ENCODE results near the gene ELP2.

Gene ELP2

DNA sequence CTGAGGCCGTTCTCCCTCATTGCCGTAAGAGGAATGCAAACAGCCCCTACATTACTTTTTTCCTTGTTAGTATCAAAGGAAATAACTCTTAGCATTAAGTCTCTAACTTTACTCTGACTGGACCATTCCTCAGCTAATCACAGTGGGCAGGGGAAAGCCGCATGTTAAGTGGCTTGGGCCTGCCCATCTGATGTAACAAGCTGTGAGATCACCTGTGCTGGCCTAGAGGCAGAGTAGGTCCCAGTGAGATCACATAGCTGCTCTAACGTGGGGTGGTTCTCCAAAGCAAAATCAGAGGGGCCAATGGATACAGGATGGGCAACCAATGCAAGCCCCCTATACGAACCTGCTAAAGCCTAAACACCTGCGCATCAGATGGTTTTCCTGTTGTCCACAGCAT is 51.7 kb downstream of the ELP2 start:
- H3K27me3 ChIP-seq (replicated peaks; ENCODE audit: control insufficient read depth, insufficient read depth, low read length) = no peaks in the 10 kb centered on the region
- TF ChIP-seq, protein P1, sequence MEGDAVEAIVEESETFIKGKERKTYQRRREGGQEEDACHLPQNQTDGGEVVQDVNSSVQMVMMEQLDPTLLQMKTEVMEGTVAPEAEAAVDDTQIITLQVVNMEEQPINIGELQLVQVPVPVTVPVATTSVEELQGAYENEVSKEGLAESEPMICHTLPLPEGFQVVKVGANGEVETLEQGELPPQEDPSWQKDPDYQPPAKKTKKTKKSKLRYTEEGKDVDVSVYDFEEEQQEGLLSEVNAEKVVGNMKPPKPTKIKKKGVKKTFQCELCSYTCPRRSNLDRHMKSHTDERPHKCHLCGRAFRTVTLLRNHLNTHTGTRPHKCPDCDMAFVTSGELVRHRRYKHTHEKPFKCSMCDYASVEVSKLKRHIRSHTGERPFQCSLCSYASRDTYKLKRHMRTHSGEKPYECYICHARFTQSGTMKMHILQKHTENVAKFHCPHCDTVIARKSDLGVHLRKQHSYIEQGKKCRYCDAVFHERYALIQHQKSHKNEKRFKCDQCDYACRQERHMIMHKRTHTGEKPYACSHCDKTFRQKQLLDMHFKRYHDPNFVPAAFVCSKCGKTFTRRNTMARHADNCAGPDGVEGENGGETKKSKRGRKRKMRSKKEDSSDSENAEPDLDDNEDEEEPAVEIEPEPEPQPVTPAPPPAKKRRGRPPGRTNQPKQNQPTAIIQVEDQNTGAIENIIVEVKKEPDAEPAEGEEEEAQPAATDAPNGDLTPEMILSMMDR (IDR thresholded peaks at IDR 0.05; ENCODE audit: insufficient read depth, low read length, poor library complexity, severe bottlenecking) = no peak
- H3K4me3 ChIP-seq (replicated peaks; ENCODE audit: low read depth, low read length) = no peak overlapping the region
- no peak for DNase-seq (ENCODE audit: extremely low read depth, insufficient read length)
- H3K36me3 ChIP-seq (ENCODE audit: control insufficient read depth, insufficient read depth, low read length) = peaks cover 2% of the 10 kb centered on the region

DNA sequence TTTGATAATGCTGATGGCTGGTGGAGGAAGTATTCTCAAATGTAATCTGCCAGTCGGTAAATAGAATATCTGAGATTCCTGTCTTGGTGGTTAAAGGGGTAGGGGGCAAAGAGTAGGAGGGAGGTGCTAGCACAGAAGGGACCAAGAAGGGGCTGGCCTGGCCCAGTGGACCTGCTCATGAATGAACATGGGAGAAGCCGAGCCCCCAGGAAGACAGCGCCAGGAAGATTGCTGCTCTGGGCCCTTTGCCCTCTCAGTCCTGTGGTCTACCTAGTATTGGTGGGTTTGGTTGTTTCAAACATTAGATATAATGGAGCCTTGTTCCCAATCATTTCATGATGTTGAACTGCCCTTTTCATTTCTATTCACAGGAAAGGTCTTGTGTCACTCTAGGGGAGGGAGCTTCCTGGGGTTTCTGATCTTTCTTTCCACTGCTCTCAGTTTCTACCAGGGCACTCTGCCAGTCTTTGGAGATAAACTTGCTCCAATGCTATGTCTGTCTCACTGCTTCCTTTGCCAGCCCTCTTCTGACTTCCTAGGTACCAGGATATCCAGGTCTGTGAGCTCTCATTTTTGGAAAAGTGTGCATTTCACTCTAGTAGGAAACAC is 52.3 kb downstream of the ELP2 start:
- H3K4me3 ChIP-seq (replicated peaks; ENCODE audit: low read depth, low read length) = no peak overlapping the region
- DNase-seq (ENCODE audit: extremely low read depth, insufficient read length) = no peak
- no peaks in the 10 kb centered on the region for H3K27me3 ChIP-seq (replicated peaks; ENCODE audit: control insufficient read depth, insufficient read depth, low read length)
- H3K36me3 ChIP-seq (ENCODE audit: control insufficient read depth, insufficient read depth, low read length) = peaks cover 2% of the 10 kb centered on the region
- TF ChIP-seq, protein P1 (IDR thresholded peaks at IDR 0.05; ENCODE audit: insufficient read depth, low read length, poor library complexity, severe bottlenecking) = no peak

DNA sequence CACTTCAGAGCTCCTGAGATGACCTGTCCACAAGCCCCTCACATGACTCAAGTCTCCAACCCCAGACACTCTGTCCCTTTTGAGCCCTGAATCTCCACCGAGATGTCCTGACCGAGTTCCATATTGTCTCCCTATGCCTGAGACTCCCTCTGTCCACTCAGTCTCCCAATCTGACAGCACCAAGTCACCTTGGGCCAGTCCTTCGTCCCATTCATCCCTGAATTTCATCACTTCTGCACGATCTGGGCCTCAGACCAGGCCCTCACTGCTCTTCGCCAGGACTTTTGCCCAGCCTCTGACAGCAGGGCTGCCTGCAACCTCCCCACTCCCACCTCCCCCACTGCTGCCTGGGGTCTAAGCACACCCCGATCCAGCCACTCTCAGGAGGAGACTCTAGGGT is 53.3 kb downstream of the ELP2 start:
- TF ChIP-seq, protein P1 (IDR thresholded peaks at IDR 0.05; ENCODE audit: insufficient read depth, low read length, poor library complexity, severe bottlenecking) = no peak
- DNase-seq (ENCODE audit: extremely low read depth, insufficient read length) = no peak

DNA sequence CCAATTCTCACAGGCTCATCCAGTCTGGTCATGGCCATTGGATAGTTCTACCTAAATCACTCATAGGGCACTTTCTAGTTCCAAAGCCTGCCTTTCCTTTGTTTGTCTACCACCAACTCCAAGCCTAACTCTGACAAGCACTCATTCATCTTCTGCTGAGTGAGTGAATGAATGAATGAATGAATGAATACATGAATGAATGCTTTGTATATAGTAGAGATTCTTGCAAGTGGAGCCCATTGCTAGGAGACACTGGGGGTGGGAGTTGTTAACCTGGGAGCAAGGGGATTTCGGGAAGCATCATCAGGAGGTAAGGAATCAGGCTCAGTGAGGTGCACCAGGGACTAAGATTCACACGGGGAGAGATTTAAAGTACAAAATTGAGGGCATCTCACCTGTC is 54.3 kb downstream of the ELP2 start:
- H3K27me3 ChIP-seq (replicated peaks; ENCODE audit: control insufficient read depth, insufficient read depth, low read length) = no peaks in the 10 kb centered on the region
- H3K4me3 ChIP-seq (replicated peaks; ENCODE audit: low read depth, low read length) = no peak overlapping the region
- TF ChIP-seq, protein P1 (IDR thresholded peaks at IDR 0.05; ENCODE audit: insufficient read depth, low read length, poor library complexity, severe bottlenecking) = no peak
- DNase-seq (ENCODE audit: extremely low read depth, insufficient read length) = no peak
- no peaks in the 10 kb centered on the region for H3K36me3 ChIP-seq (ENCODE audit: control insufficient read depth, insufficient read depth, low read length)

More for the DNA sequence above, 53.3 kb downstream of the ELP2 start:
- peaks cover under 1% of the 10 kb centered on the region for H3K36me3 ChIP-seq (ENCODE audit: control insufficient read depth, insufficient read depth, low read length)
- H3K4me3 ChIP-seq (replicated peaks; ENCODE audit: low read depth, low read length) = no peak overlapping the region
- no peaks in the 10 kb centered on the region for H3K27me3 ChIP-seq (replicated peaks; ENCODE audit: control insufficient read depth, insufficient read depth, low read length)

DNA sequence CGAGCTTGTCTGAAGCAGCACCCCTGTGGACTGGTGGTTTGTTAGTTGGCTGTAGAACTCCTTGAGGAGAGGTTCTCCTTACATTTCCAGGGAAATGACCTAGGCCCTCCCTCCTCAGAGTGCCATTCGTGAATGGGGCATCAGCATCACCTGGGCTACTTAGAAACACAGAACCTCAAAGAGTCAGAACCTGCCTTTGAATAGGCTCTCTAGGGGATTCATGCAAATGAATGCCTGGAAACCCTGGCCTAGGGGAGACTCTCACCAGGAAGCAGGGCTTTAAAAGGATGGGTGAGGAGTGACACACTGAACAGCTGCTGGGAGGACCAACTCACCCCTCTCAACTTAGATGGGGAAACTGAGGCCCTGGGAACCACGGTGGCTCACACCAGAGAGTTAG is 55.5 kb downstream of the ELP2 start:
- Histone ChIP-seq H3K4me3 (replicated peaks; ENCODE audit: low read depth, low read length) (no peak overlapping the region), H3K36me3 (ENCODE audit: control insufficient read depth, insufficient read depth, low read length) (no peaks in the 10 kb centered on the region), H3K27me3 (replicated peaks; ENCODE audit: control insufficient read depth, insufficient read depth, low read length) (no peaks in the 10 kb centered on the region)
- no peak for DNase-seq (ENCODE audit: extremely low read depth, insufficient read length)
- TF ChIP-seq, protein P1 (IDR thresholded peaks at IDR 0.05; ENCODE audit: insufficient read depth, low read length, poor library complexity, severe bottlenecking) = no peak
